Activated CD4-positive, alpha-beta T cell treated with anti-CD3 and anti-CD28 coated beads, Interleukin-2, Interleukin-6, amounts not matched to agents 100 ng/mL and 50 ng/mL, durations not matched to agents 16 hours and 8 hours (primary cell): ENCODE data around the gene GEMIN7.
"Not testable (repeated sequence)": the region's sequence is repeated elsewhere in the genome, so short reads cannot be mapped to it uniquely, and the experiment has no call there.

Experiments
- DNase-seq: peaks from one replicate; pipeline ENCODE4 v3.0.0-alpha.2; 2020

The GEMIN7 gene

GRCh38 chr19:45107621-45108150 lies 28.6 kb downstream of the GEMIN7 start:
- no peak for DNase-seq

GRCh38 chr19:45110851-45111266 lies 31.8 kb downstream of the GEMIN7 start:
- no peak for DNase-seq

GRCh38 chr19:45112111-45112827 lies 33.2 kb downstream of the GEMIN7 start:
- no peak for DNase-seq

- no peak for DNase-seq
These were observed 34.6 kb downstream of the GEMIN7 start for GRCh38 chr19:45113628-45114027.

- DNase-seq = no peak
These were observed 35.1 kb downstream of the GEMIN7 start for GRCh38 chr19:45114116-45114515.

- DNase-seq = no peak
These were observed 37.0 kb downstream of the GEMIN7 start for GRCh38 chr19:45115809-45116615.

GRCh38 chr19:45117167-45117594 lies 38.1 kb downstream of the GEMIN7 start:
- peak; percentile 76 for DNase-seq

GRCh38 chr19:45117671-45118070 lies 38.6 kb downstream of the GEMIN7 start:
- no peak for DNase-seq

GRCh38 chr19:45118106-45118505 lies 39.0 kb downstream of the GEMIN7 start:
- DNase-seq = no peak

- not testable (repeated sequence) for DNase-seq
These were observed 39.7 kb downstream of the GEMIN7 start for GRCh38 chr19:45118591-45119355.

- no peak for DNase-seq
These were observed 40.5 kb downstream of the GEMIN7 start for GRCh38 chr19:45119582-45119981.

- no peak for DNase-seq
These were observed 42.8 kb downstream of the GEMIN7 start for GRCh38 chr19:45121827-45122345.

GRCh38 chr19:45122832-45123231 lies 43.8 kb downstream of the GEMIN7 start:
- no peak for DNase-seq

- DNase-seq = no peak
These were observed 44.4 kb downstream of the GEMIN7 start for GRCh38 chr19:45123440-45123850.

- no peak for DNase-seq
These were observed 45.0 kb downstream of the GEMIN7 start for GRCh38 chr19:45124021-45124420.

GRCh38 chr19:45125360-45125759 lies 46.3 kb downstream of the GEMIN7 start:
- no peak for DNase-seq

- DNase-seq = peak; percentile 80
These were observed 47.0 kb downstream of the GEMIN7 start for GRCh38 chr19:45125975-45126493.

GRCh38 chr19:45126654-45127053 lies 47.6 kb downstream of the GEMIN7 start:
- DNase-seq = no peak

- no peak for DNase-seq
These were observed 49.1 kb downstream of the GEMIN7 start for GRCh38 chr19:45128146-45128545.

- DNase-seq = no peak
These were observed 49.7 kb downstream of the GEMIN7 start for GRCh38 chr19:45128806-45129205.

GRCh38 chr19:45130236-45130635 lies 51.2 kb downstream of the GEMIN7 start:
- no peak for DNase-seq

GRCh38 chr19:45130888-45131615 lies 52.0 kb downstream of the GEMIN7 start:
- no peak for DNase-seq
